ENCODE results near the gene USP22.

The USP22 gene

DNA sequence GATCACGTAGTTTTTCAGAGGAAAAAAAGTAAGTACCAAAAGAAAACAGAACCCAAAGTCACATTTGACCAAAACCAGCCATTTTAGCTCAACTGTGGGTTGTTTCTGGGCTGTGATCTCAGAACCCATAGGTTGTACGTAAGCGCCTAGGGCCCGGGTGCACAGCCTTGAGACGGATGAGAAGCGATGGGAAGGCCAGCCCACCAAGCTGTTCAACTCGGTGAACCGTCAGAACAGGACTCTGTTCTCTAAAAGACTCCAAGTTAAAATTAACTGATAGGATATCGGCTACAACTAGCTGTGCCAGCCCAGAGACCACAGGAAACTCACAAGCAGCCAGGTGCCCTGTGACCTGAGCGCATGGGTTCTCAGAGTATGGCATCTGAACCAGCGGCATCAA is 28.3 kb downstream of the USP22 start:
- Histone ChIP-seq H4K8ac (ENCODE audit: low read depth, low read length) (no peak overlapping the region), H2BK12ac (ENCODE audit: low read length) (no peak overlapping the region), H3K9me3 (replicated peaks in 1 of 2; ENCODE audit: control insufficient read depth in 2 of 2, insufficient read depth in 1 of 2, low read depth in 1 of 2, low read length in 2 of 2) (no peaks in the 10 kb centered on the region), H3K4me3 (ENCODE audit: low read length in 2 of 2) (no peak overlapping the region), H3K4me2 (ENCODE audit: insufficient read depth, low read length, poor library complexity, severe bottlenecking) (no peak overlapping the region), H3K18ac (ENCODE audit: low read length) (no peak overlapping the region), H3K9ac (ENCODE audit: low read depth, low read length, poor library complexity) (no peak overlapping the region), H2AK5ac (ENCODE audit: low read depth, low read length) (no peak overlapping the region), H2BK5ac (ENCODE audit: low read length) (peak overlapping the region; percentile 14), H3K4ac (ENCODE audit: low read length) (no peak overlapping the region), H3K23ac (ENCODE audit: low read depth, low read length, poor library complexity) (no peak overlapping the region), H3K79me1 (ENCODE audit: low read depth, low read length) (peaks cover 35% of the 10 kb centered on the region), H3K27ac (replicated peaks; ENCODE audit: low read length) (no peak overlapping the region), H2BK15ac (ENCODE audit: low read length) (no peak overlapping the region), H2AFZ (ENCODE audit: low read length) (no peak overlapping the region), H3K36me3 (replicated peaks in 1 of 2; ENCODE audit: control insufficient read depth in 2 of 2, insufficient read depth in 2 of 2, low read length in 2 of 2) (peaks cover 80 to 98% of the 10 kb centered on the region in 2 donors), H2BK120ac (ENCODE audit: low read depth, low read length) (no peak overlapping the region), H3K14ac (ENCODE audit: low read length) (no peak overlapping the region), H3K4me1 (ENCODE audit: control insufficient read depth in 2 of 2, insufficient read depth in 1 of 2, low read depth in 1 of 2, low read length in 2 of 2) (no peaks in the 10 kb centered on the region), H3K27me3 (ENCODE audit: control insufficient read depth in 3 of 3, insufficient read depth in 3 of 3, low read depth in 1 of 3, low read length in 3 of 3) (no peaks in the 10 kb centered on the region), H4K91ac (ENCODE audit: low read depth, low read length, poor library complexity) (no peak overlapping the region)
- WGBS, 2 donors (ENCODE audit: extremely low coverage in 2 of 2, insufficient read length in 2 of 2, insufficient replicate concordance in 1 of 2) = no CpG with 5 or more reads among the region's 11 CpGs
- DNase-seq (ENCODE audit: low spot score) = no peak

DNA sequence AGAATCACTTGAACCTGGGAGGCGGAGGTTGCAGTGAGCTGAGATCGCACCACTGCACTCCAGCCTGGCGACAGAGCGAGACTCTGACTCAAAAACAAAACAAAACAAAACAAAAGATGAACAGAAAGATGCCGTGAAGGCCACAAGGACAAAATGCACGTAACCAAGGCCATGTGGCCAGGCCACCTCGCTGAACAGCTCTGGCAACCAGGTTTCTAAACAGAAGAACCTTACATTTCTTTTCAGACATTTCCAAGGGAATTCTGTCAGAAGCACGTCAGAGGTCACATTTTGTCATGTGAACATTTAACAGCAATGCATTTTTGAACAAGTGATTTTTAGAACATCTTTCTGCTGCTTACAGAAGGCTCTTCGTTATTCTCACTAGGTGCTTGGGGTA is 28.8 kb downstream of the USP22 start:
- Histone ChIP-seq H4K8ac (ENCODE audit: low read depth, low read length) (no peak overlapping the region), H3K27me3 (ENCODE audit: control insufficient read depth in 3 of 3, insufficient read depth in 3 of 3, low read depth in 1 of 3, low read length in 3 of 3) (no peaks in the 10 kb centered on the region), H3K4me1 (ENCODE audit: control insufficient read depth in 2 of 2, insufficient read depth in 1 of 2, low read depth in 1 of 2, low read length in 2 of 2) (no peaks in the 10 kb centered on the region), H2BK120ac (ENCODE audit: low read depth, low read length) (no peak overlapping the region), H3K9ac (ENCODE audit: low read depth, low read length, poor library complexity) (no peak overlapping the region), H2AK5ac (ENCODE audit: low read depth, low read length) (no peak overlapping the region), H3K36me3 (replicated peaks in 1 of 2; ENCODE audit: control insufficient read depth in 2 of 2, insufficient read depth in 2 of 2, low read length in 2 of 2) (peaks cover 79 to 98% of the 10 kb centered on the region in 2 donors), H3K27ac (replicated peaks; ENCODE audit: low read length) (no peak overlapping the region), H3K4me3 (ENCODE audit: low read length in 2 of 2) (no peak overlapping the region), H4K91ac (ENCODE audit: low read depth, low read length, poor library complexity) (no peak overlapping the region), H3K18ac (ENCODE audit: low read length) (no peak overlapping the region), H3K79me1 (ENCODE audit: low read depth, low read length) (peaks cover 35% of the 10 kb centered on the region), H2BK5ac (ENCODE audit: low read length) (no peak overlapping the region), H3K4ac (ENCODE audit: low read length) (no peak overlapping the region), H2AFZ (ENCODE audit: low read length) (no peak overlapping the region), H3K23ac (ENCODE audit: low read depth, low read length, poor library complexity) (no peak overlapping the region), H3K9me3 (replicated peaks in 1 of 2; ENCODE audit: control insufficient read depth in 2 of 2, insufficient read depth in 1 of 2, low read depth in 1 of 2, low read length in 2 of 2) (no peaks in the 10 kb centered on the region), H3K4me2 (ENCODE audit: insufficient read depth, low read length, poor library complexity, severe bottlenecking) (no peak overlapping the region), H2BK12ac (ENCODE audit: low read length) (no peak overlapping the region), H2BK15ac (ENCODE audit: low read length) (no peak overlapping the region), H3K14ac (ENCODE audit: low read length) (no peak overlapping the region)
- WGBS, 2 donors (ENCODE audit: extremely low coverage in 2 of 2, insufficient read length in 2 of 2, insufficient replicate concordance in 1 of 2) = no CpG with 5 or more reads among the region's 9 CpGs
- DNase-seq (ENCODE audit: low spot score) = no peak

DNA sequence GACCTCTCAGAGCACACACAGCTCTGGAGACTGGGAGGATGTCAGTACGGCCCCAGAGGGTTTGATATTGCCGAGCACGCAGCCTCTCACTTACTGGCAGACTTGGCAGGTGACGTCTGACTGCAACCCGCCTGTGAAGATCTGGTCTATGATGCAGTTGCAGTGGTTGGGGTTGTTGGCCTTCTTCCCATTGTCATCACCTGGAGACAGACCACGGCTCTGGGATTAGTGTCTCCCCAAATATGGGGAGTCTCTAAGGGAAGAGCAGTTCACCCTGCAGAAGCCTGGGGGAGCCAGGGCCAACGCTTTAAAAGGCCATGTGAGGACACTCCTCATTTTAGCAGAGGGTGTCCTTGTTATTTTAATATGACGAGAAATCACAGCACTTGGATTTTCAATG is 30.1 kb downstream of the USP22 start:
- Histone ChIP-seq H2BK5ac (ENCODE audit: low read length) (no peak overlapping the region), H4K8ac (ENCODE audit: low read depth, low read length) (no peak overlapping the region), H2BK15ac (ENCODE audit: low read length) (no peak overlapping the region), H3K9me3 (replicated peaks in 1 of 2; ENCODE audit: control insufficient read depth in 2 of 2, insufficient read depth in 1 of 2, low read depth in 1 of 2, low read length in 2 of 2) (no peaks in the 10 kb centered on the region), H3K4ac (ENCODE audit: low read length) (no peak overlapping the region), H3K14ac (ENCODE audit: low read length) (no peak overlapping the region), H3K18ac (ENCODE audit: low read length) (no peak overlapping the region), H4K91ac (ENCODE audit: low read depth, low read length, poor library complexity) (no peak overlapping the region), H3K79me1 (ENCODE audit: low read depth, low read length) (peaks cover 33% of the 10 kb centered on the region), H2AK5ac (ENCODE audit: low read depth, low read length) (no peak overlapping the region), H3K9ac (ENCODE audit: low read depth, low read length, poor library complexity) (no peak overlapping the region), H2BK120ac (ENCODE audit: low read depth, low read length) (no peak overlapping the region), H3K27me3 (ENCODE audit: control insufficient read depth in 3 of 3, insufficient read depth in 3 of 3, low read depth in 1 of 3, low read length in 3 of 3) (no peaks in the 10 kb centered on the region), H3K23ac (ENCODE audit: low read depth, low read length, poor library complexity) (no peak overlapping the region), H3K36me3 (replicated peaks in 1 of 2; ENCODE audit: control insufficient read depth in 2 of 2, insufficient read depth in 2 of 2, low read length in 2 of 2) (peaks cover 76 to 98% of the 10 kb centered on the region in 2 donors), H2AFZ (ENCODE audit: low read length) (no peak overlapping the region), H2BK12ac (ENCODE audit: low read length) (no peak overlapping the region), H3K27ac (replicated peaks; ENCODE audit: low read length) (no peak overlapping the region), H3K4me1 (ENCODE audit: control insufficient read depth in 2 of 2, insufficient read depth in 1 of 2, low read depth in 1 of 2, low read length in 2 of 2) (no peaks in the 10 kb centered on the region), H3K4me3 (ENCODE audit: low read length in 2 of 2) (no peak overlapping the region), H3K4me2 (ENCODE audit: insufficient read depth, low read length, poor library complexity, severe bottlenecking) (no peak overlapping the region)
- no CpG with 5 or more reads among the region's 8 CpGs for WGBS, 2 donors (ENCODE audit: extremely low coverage in 2 of 2, insufficient read length in 2 of 2, insufficient replicate concordance in 1 of 2)
- no peak for DNase-seq (ENCODE audit: low spot score)

DNA sequence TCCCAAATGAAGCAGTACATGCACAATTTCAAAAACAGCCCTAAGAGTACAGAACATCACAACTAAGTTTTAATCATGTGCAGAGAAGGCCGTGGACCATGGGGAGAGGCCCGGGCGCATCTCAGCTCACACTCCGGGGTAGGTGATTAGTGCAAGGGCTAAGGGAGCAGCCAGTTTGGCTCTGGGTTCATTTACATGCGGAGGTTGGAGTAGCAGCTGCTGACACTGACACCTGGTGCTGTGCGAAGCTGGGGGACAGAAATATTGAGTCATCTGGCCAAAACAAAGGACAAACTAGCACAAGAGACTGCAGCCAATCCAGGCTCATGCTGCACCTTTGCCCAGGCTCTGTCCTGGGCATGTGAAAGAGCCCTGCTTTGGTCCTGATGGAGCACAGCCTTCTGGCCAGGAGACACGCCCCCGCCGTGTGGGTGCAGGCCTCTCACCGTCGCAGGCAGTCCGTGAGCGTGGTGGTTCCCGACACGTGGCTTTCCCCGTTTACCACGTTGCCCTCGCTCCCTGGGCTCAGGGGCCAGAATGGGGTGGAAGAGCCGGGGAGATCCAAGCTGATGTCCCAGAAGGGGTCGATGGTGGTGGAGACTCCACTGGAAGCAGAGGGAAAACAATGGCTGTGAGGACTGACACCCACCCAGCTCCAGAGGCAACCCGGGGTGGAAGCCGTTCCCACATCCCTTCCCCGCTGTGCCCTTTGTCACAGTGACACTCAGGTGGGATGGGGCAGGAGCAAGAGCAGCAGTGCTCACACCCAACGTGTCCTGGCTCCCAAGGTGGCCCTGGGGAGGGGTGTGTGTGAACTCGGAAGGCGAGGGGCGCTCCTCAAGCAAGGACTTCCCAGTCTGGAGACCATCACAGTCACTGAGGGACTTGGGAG is 31.9 kb downstream of the USP22 start:
- H2BK120ac ChIP-seq (ENCODE audit: low read depth, low read length) = no peak overlapping the region
- H3K9ac ChIP-seq (ENCODE audit: low read depth, low read length, poor library complexity) = no peak overlapping the region
- peaks cover 25% of the 10 kb centered on the region for H3K79me1 ChIP-seq (ENCODE audit: low read depth, low read length)
- H3K9me3 ChIP-seq (replicated peaks in 1 of 2; ENCODE audit: control insufficient read depth in 2 of 2, insufficient read depth in 1 of 2, low read depth in 1 of 2, low read length in 2 of 2) = no peaks in the 10 kb centered on the region
- H3K18ac ChIP-seq (ENCODE audit: low read length) = no peak overlapping the region
- H3K4me1 ChIP-seq (ENCODE audit: control insufficient read depth in 2 of 2, insufficient read depth in 1 of 2, low read depth in 1 of 2, low read length in 2 of 2) = no peaks in the 10 kb centered on the region
- no peak overlapping the region for H3K27ac ChIP-seq (replicated peaks; ENCODE audit: low read length)
- no peak overlapping the region for H2BK15ac ChIP-seq (ENCODE audit: low read length)
- H3K14ac ChIP-seq (ENCODE audit: low read length) = no peak overlapping the region
- H3K4ac ChIP-seq (ENCODE audit: low read length) = no peak overlapping the region
- H2AK5ac ChIP-seq (ENCODE audit: low read depth, low read length) = no peak overlapping the region
- H2BK5ac ChIP-seq (ENCODE audit: low read length) = peak overlapping the region; percentile 3
- peak overlapping the region in 1 of 2 donors; percentile 33 for H3K4me3 ChIP-seq (ENCODE audit: low read length in 2 of 2)
- H2AFZ ChIP-seq (ENCODE audit: low read length) = no peak overlapping the region
- peaks cover 72 to 98% of the 10 kb centered on the region in 2 donors for H3K36me3 ChIP-seq (replicated peaks in 1 of 2; ENCODE audit: control insufficient read depth in 2 of 2, insufficient read depth in 2 of 2, low read length in 2 of 2)
- H4K8ac ChIP-seq (ENCODE audit: low read depth, low read length) = no peak overlapping the region
- no peak overlapping the region for H4K91ac ChIP-seq (ENCODE audit: low read depth, low read length, poor library complexity)
- no CpG with 5 or more reads among the region's 27 CpGs for WGBS, 2 donors (ENCODE audit: extremely low coverage in 2 of 2, insufficient read length in 2 of 2, insufficient replicate concordance in 1 of 2)
- no peak overlapping the region for H2BK12ac ChIP-seq (ENCODE audit: low read length)
- H3K27me3 ChIP-seq (ENCODE audit: control insufficient read depth in 3 of 3, insufficient read depth in 3 of 3, low read depth in 1 of 3, low read length in 3 of 3) = no peaks in the 10 kb centered on the region
- H3K23ac ChIP-seq (ENCODE audit: low read depth, low read length, poor library complexity) = peak overlapping the region; percentile 44
- no peak for DNase-seq (ENCODE audit: low spot score)
- no peak overlapping the region for H3K4me2 ChIP-seq (ENCODE audit: insufficient read depth, low read length, poor library complexity, severe bottlenecking)

Data from neuronal stem cell (in vitro differentiated cells).